Parathyroid adenoma (tissue), 2 donors: ENCODE measurements around the gene ETV3L.

ENCODE experiments used
- H2AFZ ChIP-seq: fragments of 300-600 bp; sonication (generic); one replicate; pipeline ENCODE4 v1.7.0; 2017; ENCODE audit warnings: antibody characterized with exemption, mild to moderate bottlenecking
- H3K27ac ChIP-seq: fragments of 300-600 bp; sonication (generic); one replicate; pipeline ENCODE4 v1.7.0; 2017
- H3K27me3 ChIP-seq: fragments of 300-600 bp; sonication (generic); one replicate; pipeline ENCODE4 v1.7.0; 2017; ENCODE audit warnings: low read length; ENCODE audit not compliant: control insufficient read depth, insufficient read depth
- H3K36me3 ChIP-seq: fragments of 300-600 bp; sonication (generic); one replicate; pipeline ENCODE4 v1.7.0; 2017; ENCODE audit warnings: low read length; ENCODE audit not compliant: control insufficient read depth, insufficient read depth
- H3K4me1 ChIP-seq: fragments of 300-600 bp; sonication (generic); one replicate; pipeline ENCODE4 v1.7.0; 2017; ENCODE audit warnings: control low read depth
- H3K4me2 ChIP-seq: fragments of 300-600 bp; sonication (generic); one replicate; pipeline ENCODE4 v1.7.0; 2017; ENCODE audit warnings: low read length
- H3K4me3 ChIP-seq: fragments of 300-600 bp; sonication (generic); one replicate; pipeline ENCODE4 v1.7.0; 2017; ENCODE audit warnings: low read depth, low read length
- H3K79me2 ChIP-seq: fragments of 300-600 bp; sonication (generic); one replicate; pipeline ENCODE4 v1.7.0; 2017; ENCODE audit warnings: control low read depth
- H3K9ac ChIP-seq: fragments of 300-600 bp; sonication (generic); one replicate; pipeline ENCODE4 v1.7.0; 2017; ENCODE audit warnings: mild to moderate bottlenecking
- H3K9me3 ChIP-seq: fragments of 300-600 bp; sonication (generic); one replicate; pipeline ENCODE4 v1.7.0; 2017; ENCODE audit warnings: low read length; ENCODE audit not compliant: control insufficient read depth
- CTCF ChIP-seq: fragments of 300-600 bp; sonication (generic); IDR thresholded peaks from one replicate; pipeline ENCODE4 v1.7.0; 2017; ENCODE audit warnings: antibody characterized with exemption, mild to moderate bottlenecking
- donor health status: primary hyperparathyroidism.

The ETV3L gene

GRCh38 chr1:157133426-157133825 lies 33.8 kb upstream of the ETV3L start:
- no peak overlapping the region for H2AFZ ChIP-seq
- no peaks in the 10 kb centered on the region for H3K27me3 ChIP-seq
- peaks cover 2% of the 10 kb centered on the region for H3K79me2 ChIP-seq
- no peak for TF ChIP-seq CTCF
- no peaks in the 10 kb centered on the region for H3K9me3 ChIP-seq
- no peaks in the 10 kb centered on the region for H3K36me3 ChIP-seq
- no peak overlapping the region for H3K9ac ChIP-seq
- peak overlapping the region; percentile 6 for H3K27ac ChIP-seq
- no peak overlapping the region for H3K4me3 ChIP-seq
- peaks cover 7% of the 10 kb centered on the region for H3K4me1 ChIP-seq
- H3K4me2 ChIP-seq: peak overlapping the region; percentile 49

- H2AFZ ChIP-seq: no peak overlapping the region
- H3K9ac ChIP-seq: no peak overlapping the region
- peak overlapping the region; percentile 59 for H3K4me2 ChIP-seq
- H3K27ac ChIP-seq: peak overlapping the region; percentile 53
- H3K4me3 ChIP-seq: peak overlapping the region; percentile 21
- peaks cover 2% of the 10 kb centered on the region for H3K79me2 ChIP-seq
- H3K36me3 ChIP-seq: no peaks in the 10 kb centered on the region
- no peaks in the 10 kb centered on the region for H3K27me3 ChIP-seq
- TF ChIP-seq CTCF: no peak
- H3K4me1 ChIP-seq: peaks cover 7% of the 10 kb centered on the region
- H3K9me3 ChIP-seq: no peaks in the 10 kb centered on the region
Observed at GRCh38 chr1:157132616-157133167, 33.1 kb upstream of the ETV3L start.

- peak overlapping the region; percentile 59 for H3K4me2 ChIP-seq
- H3K79me2 ChIP-seq: peaks cover 2% of the 10 kb centered on the region
- peaks cover 7% of the 10 kb centered on the region for H3K4me1 ChIP-seq
- no peaks in the 10 kb centered on the region for H3K9me3 ChIP-seq
- H2AFZ ChIP-seq: no peak overlapping the region
- H3K9ac ChIP-seq: no peak overlapping the region
- TF ChIP-seq CTCF: no peak
- peak overlapping the region; percentile 21 for H3K4me3 ChIP-seq
- no peaks in the 10 kb centered on the region for H3K27me3 ChIP-seq
- no peaks in the 10 kb centered on the region for H3K36me3 ChIP-seq
- peak overlapping the region; percentile 53 for H3K27ac ChIP-seq
Observed at GRCh38 chr1:157132111-157132510, 32.5 kb upstream of the ETV3L start.

- H3K4me3 ChIP-seq: no peak overlapping the region
- H3K79me2 ChIP-seq: no peaks in the 10 kb centered on the region
- no peak overlapping the region for H3K4me2 ChIP-seq
- no peak overlapping the region for H3K9ac ChIP-seq
- no peak for TF ChIP-seq CTCF
- no peaks in the 10 kb centered on the region for H3K9me3 ChIP-seq
- H3K27ac ChIP-seq: no peak overlapping the region
- H3K27me3 ChIP-seq: no peaks in the 10 kb centered on the region
- no peak overlapping the region for H2AFZ ChIP-seq
- H3K36me3 ChIP-seq: no peaks in the 10 kb centered on the region
- H3K4me1 ChIP-seq: peaks cover 7% of the 10 kb centered on the region
Observed at GRCh38 chr1:157131281-157131680, 31.7 kb upstream of the ETV3L start.

- Histone ChIP-seq H3K9me3 (no peaks in the 10 kb centered on the region), H3K9ac (no peak overlapping the region), H3K4me1 (no peaks in the 10 kb centered on the region), H3K27me3 (no peaks in the 10 kb centered on the region), H3K27ac (no peak overlapping the region), H3K4me3 (no peak overlapping the region), H3K4me2 (no peak overlapping the region), H3K36me3 (no peaks in the 10 kb centered on the region), H3K79me2 (no peaks in the 10 kb centered on the region), H2AFZ (no peak overlapping the region)
- TF ChIP-seq CTCF: no peak
Observed at GRCh38 chr1:157124855-157125254, 25.2 kb upstream of the ETV3L start.
